WERI-Rb-1 (cell line): ENCODE measurements around the gene PPP2R3A.
"Not testable (repeated sequence)": the region's sequence is repeated elsewhere in the genome, so short reads cannot be mapped to it uniquely, and the experiment has no call there.

Source experiments
- DNase-seq: peaks from one replicate; pipeline ENCODE4 v3.0.0-alpha.2; 2020
- H3K27ac ChIP-seq: fragments of 250-450 bp; sonication (Bioruptor Pico); 2 replicates; pipeline ENCODE4 v1.5.1; 2020; ENCODE audit warnings: mild to moderate bottlenecking, moderate library complexity
- H3K27me3 ChIP-seq: fragments of 250-450 bp; sonication (Bioruptor Pico); 2 replicates; pipeline ENCODE4 v1.5.1; 2021; ENCODE audit warnings: mild to moderate bottlenecking, low read depth, moderate library complexity; ENCODE audit not compliant: insufficient read depth, severe bottlenecking
- H3K36me3 ChIP-seq: fragments of 250-450 bp; sonication (Bioruptor Pico); 2 replicates; pipeline ENCODE4 v1.5.1; 2020; ENCODE audit warnings: mild to moderate bottlenecking, moderate library complexity
- H3K4me3 ChIP-seq: 2 replicates; pipeline ENCODE4 v1.5.1; 2011; ENCODE audit warnings: low read depth, mild to moderate bottlenecking, control low read depth, low read length
- H3K9me3 ChIP-seq: fragments of 250-450 bp; sonication (Bioruptor Pico); 2 replicates; pipeline ENCODE4 v1.5.1; 2021; ENCODE audit warnings: mild to moderate bottlenecking, moderate library complexity; ENCODE audit not compliant: severe bottlenecking
- CTCF ChIP-seq: IDR thresholded peaks from 2 replicates; pipeline ENCODE4 v1.5.1; 2011; ENCODE audit warnings: low read depth, mild to moderate bottlenecking, control low read depth, inconsistent platforms, low read length

PPP2R3A gene

GRCh38 chr3:136149667-136150066 lies 184.1 kb downstream of the PPP2R3A start:
- DNase-seq, result no peak
- peaks cover 49% of the 10 kb centered on the region for H3K36me3 ChIP-seq

GRCh38 chr3:136151219-136151618 lies 185.7 kb downstream of the PPP2R3A start:
- Histone ChIP-seq H3K9me3 (no peaks in the 10 kb centered on the region), H3K4me3 (no peak overlapping the region), H3K27ac (no peak overlapping the region), H3K36me3 (peaks cover 43% of the 10 kb centered on the region), H3K27me3 (no peaks in the 10 kb centered on the region)
- TF ChIP-seq CTCF, result no peak
- no peak for DNase-seq

More at GRCh38 chr3:136149667-136150066, 184.1 kb downstream of the PPP2R3A start:
- Histone ChIP-seq H3K27me3 (no peaks in the 10 kb centered on the region), H3K9me3 (no peaks in the 10 kb centered on the region), H3K4me3 (no peak overlapping the region), H3K27ac (no peak overlapping the region)
- no peak for TF ChIP-seq CTCF

DNA sequence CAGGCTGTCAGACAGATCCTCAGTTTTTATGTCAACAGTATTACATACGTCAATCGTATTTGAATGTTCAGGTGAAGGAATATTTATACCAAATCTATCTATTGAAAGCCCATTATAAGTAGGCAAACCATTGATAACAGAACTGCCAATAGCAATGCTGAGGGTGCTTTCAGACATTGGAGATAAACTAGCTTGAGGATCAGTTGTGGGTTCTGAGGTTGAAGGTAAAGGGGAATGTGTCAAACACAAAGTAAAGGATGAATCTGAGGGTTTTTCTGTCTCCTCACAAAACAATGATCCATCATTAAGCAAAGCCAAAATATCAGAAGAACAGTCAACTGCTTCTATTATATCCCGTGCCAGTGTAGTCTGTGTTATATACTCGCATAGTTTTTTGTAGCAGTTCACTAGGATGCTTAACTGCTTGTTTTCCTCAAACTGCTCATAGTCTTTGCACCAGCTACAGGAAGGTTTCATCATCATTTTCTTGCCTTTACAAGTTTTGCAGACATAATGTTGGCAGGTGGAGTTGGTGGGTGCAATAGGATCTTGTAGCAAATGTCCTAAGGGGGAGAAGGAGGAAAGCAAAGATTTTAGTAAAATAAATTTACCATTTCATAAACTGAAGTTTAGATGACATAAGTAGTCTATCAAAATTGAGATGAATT lies 186.8 kb downstream of the PPP2R3A start:
- Histone ChIP-seq H3K27me3 (no peaks in the 10 kb centered on the region), H3K27ac (no peak overlapping the region), H3K4me3 (no peak overlapping the region), H3K9me3 (no peaks in the 10 kb centered on the region), H3K36me3 (peaks cover 40% of the 10 kb centered on the region)
- no peak for DNase-seq
- TF ChIP-seq CTCF, result no peak

GRCh38 chr3:136152963-136153362 lies 187.4 kb downstream of the PPP2R3A start:
- peaks cover 37% of the 10 kb centered on the region for H3K36me3 ChIP-seq
- DNase-seq, result no peak
- TF ChIP-seq CTCF, result no peak
- H3K27ac ChIP-seq, result no peak overlapping the region
- no peaks in the 10 kb centered on the region for H3K9me3 ChIP-seq
- no peak overlapping the region for H3K4me3 ChIP-seq
- no peaks in the 10 kb centered on the region for H3K27me3 ChIP-seq

GRCh38 chr3:136161516-136161915 lies 196.0 kb downstream of the PPP2R3A start:
- no peak for TF ChIP-seq CTCF
- no peak overlapping the region for H3K27ac ChIP-seq
- no peaks in the 10 kb centered on the region for H3K36me3 ChIP-seq
- no peak overlapping the region for H3K4me3 ChIP-seq
- DNase-seq, result no peak
- H3K9me3 ChIP-seq, result no peaks in the 10 kb centered on the region
- H3K27me3 ChIP-seq, result no peaks in the 10 kb centered on the region

GRCh38 chr3:136162322-136162721 lies 196.8 kb downstream of the PPP2R3A start:
- no peak for TF ChIP-seq CTCF
- Histone ChIP-seq H3K27ac (peak overlapping the region; percentile 92), H3K36me3 (no peaks in the 10 kb centered on the region), H3K4me3 (no peak overlapping the region), H3K27me3 (no peaks in the 10 kb centered on the region), H3K9me3 (no peaks in the 10 kb centered on the region)
- no peak for DNase-seq

GRCh38 chr3:136163607-136164006 lies 198.1 kb downstream of the PPP2R3A start:
- H3K36me3 ChIP-seq, H3K27me3 ChIP-seq, H3K9me3 ChIP-seq: not testable (repeated sequence)
- peak overlapping the region; percentile 92 for H3K27ac ChIP-seq
- H3K4me3 ChIP-seq, result peak overlapping the region; percentile 14; the same call in 1 of the 2 replicates
- peak; percentile 73 for DNase-seq
